Chondrocyte (in vitro differentiated cells): ENCODE data around the gene KCNAB1. TPM values are rescaled to one million over a fixed set of nuclear protein-coding genes. Genes with fewer than 3 reads are reported as not detected.

Experiments
- DNase-seq: peaks from one replicate; pipeline ENCODE4 v3.0.0; 2021; ENCODE audit warnings: mixed read lengths, low spot score
- H3K27ac Mint-ChIP-seq: one replicate; pipeline ENCODE4 v1.8.0; 2021; ENCODE audit warnings: mild to moderate bottlenecking, moderate library complexity, mixed read lengths; ENCODE audit not compliant: unreplicated experiment
- H3K27me3 Mint-ChIP-seq: 2 replicates; pipeline ENCODE4 v1.8.0; 2021; ENCODE audit warnings: low read depth, mixed read lengths
- H3K36me3 Mint-ChIP-seq: 2 replicates; pipeline ENCODE4 v1.8.0; 2021; ENCODE audit warnings: low read depth, mixed read lengths
- H3K4me1 Mint-ChIP-seq: 2 replicates; pipeline ENCODE4 v1.8.0; 2021; ENCODE audit warnings: low read depth, mild to moderate bottlenecking, mixed read lengths
- H3K4me3 Mint-ChIP-seq: one replicate; pipeline ENCODE4 v1.8.0; 2021; ENCODE audit warnings: mild to moderate bottlenecking, moderate library complexity, mixed read lengths; ENCODE audit not compliant: unreplicated experiment
- H3K9me3 Mint-ChIP-seq: 2 replicates; pipeline ENCODE4 v1.8.0; 2021; ENCODE audit warnings: low read depth, mixed read lengths
- CTCF ChIP-seq: fragments of 200-600 bp; sonication (generic); IDR thresholded peaks from 2 replicates; pipeline ENCODE4 v1.5.0; 2021; ENCODE audit warnings: antibody characterized with exemption, mild to moderate bottlenecking, moderate library complexity
- total RNA-seq: library from RNA; stranded (reverse); gene quantifications from 3 replicates; pipeline ENCODE4 v1.2.1, GENCODE V29; 2021

KCNAB1 gene
- total RNA-seq, 1 donor from 2014 or later, result 3.4 TPM

GRCh38 chr3:156509189-156510174 is 389.1 kb downstream of the KCNAB1 start:
- Mint-ChIP-seq H3K27me3 (no peaks in the 10 kb centered on the region), H3K4me1 (peaks cover 32% of the 10 kb centered on the region), H3K36me3 (no peaks in the 10 kb centered on the region), H3K9me3 (peaks cover 4% of the 10 kb centered on the region), H3K27ac (no peak overlapping the region), H3K4me3 (no peak overlapping the region)
- DNase-seq, result no peak
- peak; percentile 94 for TF ChIP-seq CTCF

- H3K36me3 Mint-ChIP-seq, result no peaks in the 10 kb centered on the region
- H3K9me3 Mint-ChIP-seq, result no peaks in the 10 kb centered on the region
- no peak overlapping the region for H3K4me3 Mint-ChIP-seq
- no peak for DNase-seq
- TF ChIP-seq CTCF, result no peak
- no peaks in the 10 kb centered on the region for H3K27me3 Mint-ChIP-seq
- peaks cover 38% of the 10 kb centered on the region for H3K4me1 Mint-ChIP-seq
- H3K27ac Mint-ChIP-seq, result no peak overlapping the region
These were observed 391.8 kb downstream of the KCNAB1 start for GRCh38 chr3:156511987-156512677.

GRCh38 chr3:156513619-156514018 is 393.2 kb downstream of the KCNAB1 start:
- no peaks in the 10 kb centered on the region for H3K36me3 Mint-ChIP-seq
- H3K27me3 Mint-ChIP-seq, result no peaks in the 10 kb centered on the region
- no peak for TF ChIP-seq CTCF
- no peak for DNase-seq
- peaks cover 39% of the 10 kb centered on the region for H3K4me1 Mint-ChIP-seq
- H3K27ac Mint-ChIP-seq, result no peak overlapping the region
- no peak overlapping the region for H3K4me3 Mint-ChIP-seq
- no peaks in the 10 kb centered on the region for H3K9me3 Mint-ChIP-seq

- no peak overlapping the region for H3K4me3 Mint-ChIP-seq
- H3K27ac Mint-ChIP-seq, result no peak overlapping the region
- H3K9me3 Mint-ChIP-seq, result no peaks in the 10 kb centered on the region
- TF ChIP-seq CTCF, result no peak
- H3K36me3 Mint-ChIP-seq, result no peaks in the 10 kb centered on the region
- no peak for DNase-seq
- H3K27me3 Mint-ChIP-seq, result no peaks in the 10 kb centered on the region
- peaks cover 42% of the 10 kb centered on the region for H3K4me1 Mint-ChIP-seq
These were observed 395.9 kb downstream of the KCNAB1 start for GRCh38 chr3:156516284-156516683.

- Mint-ChIP-seq H3K4me3 (no peak overlapping the region), H3K4me1 (peaks cover 37% of the 10 kb centered on the region), H3K9me3 (no peaks in the 10 kb centered on the region), H3K36me3 (no peaks in the 10 kb centered on the region), H3K27me3 (no peaks in the 10 kb centered on the region), H3K27ac (peak overlapping the region; percentile 49)
- TF ChIP-seq CTCF, result no peak
- DNase-seq, result no peak
These were observed 396.6 kb downstream of the KCNAB1 start for GRCh38 chr3:156516961-156517360.
